ENCODE data around the gene WT1.

DNA sequence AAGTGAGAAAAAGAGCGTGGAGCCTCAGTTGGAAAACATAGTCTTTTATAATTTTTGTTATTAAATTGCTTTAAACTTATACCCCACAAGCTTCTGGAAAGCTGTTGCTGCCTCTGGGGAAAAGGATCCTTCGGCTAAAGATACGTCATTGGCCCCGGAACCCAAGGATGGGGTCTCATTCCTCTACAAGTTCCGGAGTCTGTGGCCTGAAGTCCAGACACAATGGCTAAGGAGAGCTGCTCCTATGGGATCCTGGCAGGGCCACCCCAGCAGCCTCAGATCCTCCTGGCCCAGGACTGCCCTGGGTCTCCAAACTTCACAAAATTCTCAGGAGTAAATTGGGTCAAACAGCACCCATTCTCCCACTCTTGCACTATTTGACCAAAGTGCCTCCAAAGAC, 5.9 kb downstream of the WT1 start:
- TF ChIP-seq HMGA1 (CRISPR knock-in tag; conservative IDR thresholded peaks at IDR 0.05) = no peak
- TF ChIP-seq, protein P1, sequence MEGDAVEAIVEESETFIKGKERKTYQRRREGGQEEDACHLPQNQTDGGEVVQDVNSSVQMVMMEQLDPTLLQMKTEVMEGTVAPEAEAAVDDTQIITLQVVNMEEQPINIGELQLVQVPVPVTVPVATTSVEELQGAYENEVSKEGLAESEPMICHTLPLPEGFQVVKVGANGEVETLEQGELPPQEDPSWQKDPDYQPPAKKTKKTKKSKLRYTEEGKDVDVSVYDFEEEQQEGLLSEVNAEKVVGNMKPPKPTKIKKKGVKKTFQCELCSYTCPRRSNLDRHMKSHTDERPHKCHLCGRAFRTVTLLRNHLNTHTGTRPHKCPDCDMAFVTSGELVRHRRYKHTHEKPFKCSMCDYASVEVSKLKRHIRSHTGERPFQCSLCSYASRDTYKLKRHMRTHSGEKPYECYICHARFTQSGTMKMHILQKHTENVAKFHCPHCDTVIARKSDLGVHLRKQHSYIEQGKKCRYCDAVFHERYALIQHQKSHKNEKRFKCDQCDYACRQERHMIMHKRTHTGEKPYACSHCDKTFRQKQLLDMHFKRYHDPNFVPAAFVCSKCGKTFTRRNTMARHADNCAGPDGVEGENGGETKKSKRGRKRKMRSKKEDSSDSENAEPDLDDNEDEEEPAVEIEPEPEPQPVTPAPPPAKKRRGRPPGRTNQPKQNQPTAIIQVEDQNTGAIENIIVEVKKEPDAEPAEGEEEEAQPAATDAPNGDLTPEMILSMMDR (CRISPR knock-in tag; IDR thresholded peaks at IDR 0.05) = no peak

All from HepG2 (cell line).